Stomach (tissue), 9 donors: ENCODE results near the gene GTSE1. TPM values are rescaled to one million over a fixed set of nuclear protein-coding genes. Genes with fewer than 3 reads are reported as not detected.

Experiments
- DNase-seq, 2 donors: peaks; one replicate each; pipeline versions ENCODE4 v3.0.0 to v3.0.0-alpha.2; 2013 to 2019
- H3K27ac ChIP-seq, 5 donors: fragments of 200-600 bp in 4 of 5; sonication (generic) in 4 of 5; one replicate each; pipeline ENCODE4 v1.5.1; 2013 to 2019; ENCODE audit warnings: mild to moderate bottlenecking in 1 of 5, moderate library complexity in 1 of 5
- H3K27me3 ChIP-seq, 3 donors: fragments of 200-600 bp; sonication (generic); one replicate each; pipeline ENCODE4 v1.5.1; 2017 to 2019; ENCODE audit warnings: mixed run types in 1 of 3
- H3K36me3 ChIP-seq, 4 donors: fragments of 200-600 bp; sonication (generic); 1 replicate in 3 of 4; 2 replicates in 1 of 4; pipeline ENCODE4 v1.5.1; 2016 to 2019
- H3K4me1 ChIP-seq, 4 donors: fragments of 200-600 bp; sonication (generic); one replicate each; pipeline ENCODE4 v1.5.1; 2016 to 2019
- H3K4me3 ChIP-seq, 4 donors: fragments of 200-600 bp; sonication (generic) in 3 of 4; one replicate each; pipeline ENCODE4 v1.5.1; 2016 to 2019; ENCODE audit warnings: mild to moderate bottlenecking in 1 of 4
- H3K9me3 ChIP-seq, 4 donors: fragments of 200-600 bp; sonication (generic); one replicate each; pipeline ENCODE4 v1.5.1; 2016 to 2019
- EP300 ChIP-seq: sonication (generic); formaldehyde crosslinking; IDR thresholded peaks from one replicate; pipeline ENCODE4 v1.6.1; 2017; ENCODE audit warnings: antibody characterized with exemption
- POLR2A ChIP-seq, 4 donors: fragments of 450-650 bp; IDR thresholded peaks; one replicate each; pipeline ENCODE4 v1.6.1; 2016; ENCODE audit warnings: antibody characterized with exemption in 4 of 4, control low read depth in 2 of 4, mild to moderate bottlenecking in 1 of 4, moderate library complexity in 1 of 4
- POLR2AphosphoS5 ChIP-seq, 3 donors: sonication (generic); formaldehyde crosslinking; IDR thresholded peaks; one replicate each; pipeline ENCODE4 v1.6.1; 2016; ENCODE audit warnings: antibody characterized with exemption in 3 of 3
- WGBS, 5 donors: extraction: QIAGEN DNeasy Blood & Tissue Kit in 3 of 5; methylation state at CpG; one replicate each; pipeline versions ENCODE4 v1.1.5 to v1.1.7; 2013 to 2018; 5-methylcytosine and 5-hydroxymethylcytosine counted together
- intact Hi-C: fragments of 100-400 bp; cut with DNase I; formaldehyde crosslinking; loops from one replicate; pipeline ENCODE4 v1.15.1; 2023; ENCODE audit warnings: low total_unique reads
- polyA plus RNA-seq, 3 donors: library from polyadenylated mRNA; stranded (reverse); fragments of 200-250 nt; gene quantifications; one replicate each; pipeline ENCODE4 v1.2.3, GENCODE V29; 2013
- total RNA-seq, 5 donors: library from RNA; depleted of rRNA; stranded (reverse); fragments of >200 nt; gene quantifications; one replicate each; pipeline versions ENCODE4 v1.1.0 to v1.2.3, GENCODE V29; 2014 to 2016
- TF ChIP-seq, protein P1 (sequence below), 7 experiments: fragments of 450-650 bp in 4 of 7; fragments of 200-600 bp in 3 of 7; sonication (generic) in 3 of 7; IDR thresholded peaks; one replicate each; pipeline ENCODE4 v1.5.1; 2016 to 2019; ENCODE audit warnings: antibody characterized with exemption in 7 of 7, control low read depth in 2 of 7, mild to moderate bottlenecking in 1 of 7
- donor health status: healthy with polysubstance abuse.
- donor health status: Bipolar disorder and iron deficiency.
- donor health status: healthy.

The GTSE1 gene
- total and polyA plus RNA-seq, 8 donors = 1.1 to 64.0 (median 4.2) TPM

DNA sequence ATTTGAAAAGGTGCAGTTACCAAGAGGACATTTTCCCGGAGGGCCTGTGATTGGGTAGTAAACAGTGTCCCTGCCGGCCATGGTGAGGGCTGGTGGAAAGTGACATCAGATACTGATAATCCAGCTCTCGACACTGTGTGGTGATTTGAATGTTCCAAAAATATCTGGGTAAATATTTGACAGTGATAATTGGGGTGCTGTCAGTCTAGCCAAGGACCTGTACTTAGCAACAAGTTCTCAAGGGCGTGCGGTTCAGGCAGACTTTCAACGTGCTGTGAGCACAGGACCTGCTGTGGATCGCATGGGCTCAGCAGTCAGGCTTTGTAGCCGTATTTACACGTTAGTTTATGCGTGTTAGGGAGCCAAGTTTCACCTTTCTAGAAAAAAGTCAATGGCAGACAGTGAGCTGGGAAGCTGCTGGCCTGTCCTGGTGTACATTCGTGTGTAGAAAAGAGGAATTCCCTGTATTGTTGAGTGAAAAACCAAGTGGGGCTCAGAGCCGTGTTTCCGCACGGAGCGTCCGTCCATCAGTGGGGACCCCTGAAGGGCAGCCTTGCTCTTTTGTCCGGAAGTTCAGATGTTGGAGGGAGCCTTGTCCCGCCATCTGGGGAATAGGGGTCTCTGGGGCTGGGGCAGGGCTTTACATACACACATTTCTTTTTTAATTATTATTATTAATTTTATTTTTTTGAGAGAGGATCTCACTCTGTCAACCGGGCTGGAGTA is 50.2 kb downstream of the GTSE1 start:
- H3K27ac ChIP-seq = peak overlapping the region in 4 of 5 donors; percentile 4 to 58 (median 46)
- TF ChIP-seq POLR2AphosphoS5 (IDR thresholded peaks at IDR 0.05) = no peak
- TF ChIP-seq EP300 = no peak
- TF ChIP-seq, protein P1, sequence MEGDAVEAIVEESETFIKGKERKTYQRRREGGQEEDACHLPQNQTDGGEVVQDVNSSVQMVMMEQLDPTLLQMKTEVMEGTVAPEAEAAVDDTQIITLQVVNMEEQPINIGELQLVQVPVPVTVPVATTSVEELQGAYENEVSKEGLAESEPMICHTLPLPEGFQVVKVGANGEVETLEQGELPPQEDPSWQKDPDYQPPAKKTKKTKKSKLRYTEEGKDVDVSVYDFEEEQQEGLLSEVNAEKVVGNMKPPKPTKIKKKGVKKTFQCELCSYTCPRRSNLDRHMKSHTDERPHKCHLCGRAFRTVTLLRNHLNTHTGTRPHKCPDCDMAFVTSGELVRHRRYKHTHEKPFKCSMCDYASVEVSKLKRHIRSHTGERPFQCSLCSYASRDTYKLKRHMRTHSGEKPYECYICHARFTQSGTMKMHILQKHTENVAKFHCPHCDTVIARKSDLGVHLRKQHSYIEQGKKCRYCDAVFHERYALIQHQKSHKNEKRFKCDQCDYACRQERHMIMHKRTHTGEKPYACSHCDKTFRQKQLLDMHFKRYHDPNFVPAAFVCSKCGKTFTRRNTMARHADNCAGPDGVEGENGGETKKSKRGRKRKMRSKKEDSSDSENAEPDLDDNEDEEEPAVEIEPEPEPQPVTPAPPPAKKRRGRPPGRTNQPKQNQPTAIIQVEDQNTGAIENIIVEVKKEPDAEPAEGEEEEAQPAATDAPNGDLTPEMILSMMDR (IDR thresholded peaks at IDR 0.05) = no peak
- TF ChIP-seq POLR2A (IDR thresholded peaks at IDR 0.05) = no peak

DNA sequence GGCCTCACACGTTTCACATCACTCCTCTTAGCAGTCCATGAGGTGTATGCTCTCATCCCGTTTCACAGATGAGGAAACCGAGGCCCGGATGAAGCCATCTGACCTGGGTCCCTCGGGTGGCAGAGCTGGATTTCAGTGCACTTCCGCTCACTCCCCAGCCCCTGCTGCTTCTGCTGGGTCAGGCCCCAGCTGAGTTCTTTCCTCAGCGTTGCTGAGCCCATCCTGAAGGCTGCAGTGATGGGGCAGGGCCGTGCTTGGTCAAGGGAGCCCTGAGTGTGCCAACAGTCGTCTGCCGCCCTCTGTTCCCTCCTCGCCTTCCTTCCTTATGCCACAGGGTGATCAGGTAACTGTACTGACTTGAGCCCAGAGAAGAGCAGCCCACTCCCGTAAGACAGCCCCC is 51.0 kb downstream of the GTSE1 start:
- Histone ChIP-seq H3K27ac (no peak overlapping the region), H3K27me3 (no peaks in the 10 kb centered on the region), H3K4me3 (no peak overlapping the region), H3K9me3 (no peaks in the 10 kb centered on the region), H3K4me1 (peaks cover 0 to 5% (median 2%) of the 10 kb centered on the region in 4 donors), H3K36me3 (peaks cover 87 to 100% (median 100%) of the 10 kb centered on the region in 4 donors)
- no peak for TF ChIP-seq EP300
- TF ChIP-seq POLR2A (IDR thresholded peaks at IDR 0.05) = no peak
- TF ChIP-seq, protein P1 (IDR thresholded peaks at IDR 0.05) = no peak
- TF ChIP-seq POLR2AphosphoS5 (IDR thresholded peaks at IDR 0.05) = no peak
- DNase-seq = no peak
- intact Hi-C loops = no loop called here
- WGBS, 5 donors = 82 to 95% (median 90%) methylated on average over 9 to 12 of the region's 12 CpGs

More for the DNA sequence above, 50.2 kb downstream of the GTSE1 start:
- Histone ChIP-seq H3K4me3 (no peak overlapping the region), H3K9me3 (no peaks in the 10 kb centered on the region), H3K4me1 (peaks cover 0 to 5% (median 0%) of the 10 kb centered on the region in 4 donors), H3K27me3 (no peaks in the 10 kb centered on the region), H3K36me3 (peaks cover 87 to 100% (median 100%) of the 10 kb centered on the region in 4 donors)
- peak in 1 of 2 donors; percentile 64 for DNase-seq
- intact Hi-C loops = no loop called here
- 63 to 83% (median 75%) methylated on average over 19 of the region's 19 CpGs for WGBS, 5 donors

DNA sequence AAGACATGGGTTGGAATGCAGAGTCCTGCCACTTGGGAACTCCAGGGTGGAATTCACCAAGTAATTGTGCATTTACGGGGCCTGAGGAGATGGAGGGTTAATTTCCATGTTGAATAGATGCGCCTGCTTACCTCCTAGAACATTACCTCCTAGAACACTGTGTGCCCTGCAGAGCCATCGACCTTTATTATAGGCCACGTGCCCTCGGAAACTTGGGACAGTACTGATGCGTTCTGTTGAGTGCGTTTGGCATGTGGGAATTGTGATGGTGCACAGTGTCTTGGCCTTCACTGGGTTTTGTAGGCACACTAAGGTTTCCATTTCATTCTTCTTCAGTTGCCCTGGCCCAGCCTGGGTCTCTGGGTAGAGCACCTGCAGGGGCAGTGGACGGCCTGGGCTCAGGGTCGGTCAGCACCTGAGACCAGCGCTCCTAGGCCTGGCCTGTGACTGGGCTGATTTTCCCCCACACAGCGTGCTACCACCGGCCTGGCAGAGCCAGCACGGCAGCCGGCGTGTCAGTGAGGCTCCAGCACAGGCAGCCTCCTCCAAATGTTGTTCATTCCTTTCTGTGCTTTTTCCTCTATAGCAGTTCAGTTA is 51.5 kb downstream of the GTSE1 start:
- TF ChIP-seq EP300 (no peak), POLR2AphosphoS5 (IDR thresholded peaks at IDR 0.05) (no peak), POLR2A (IDR thresholded peaks at IDR 0.05) (no peak)
- TF ChIP-seq, protein P1 (IDR thresholded peaks at IDR 0.05) = no peak
- Histone ChIP-seq H3K27ac (no peak overlapping the region), H3K9me3 (no peaks in the 10 kb centered on the region), H3K4me1 (peaks cover 0 to 8% (median 6%) of the 10 kb centered on the region in 4 donors), H3K27me3 (no peaks in the 10 kb centered on the region), H3K36me3 (peaks cover 88 to 100% (median 100%) of the 10 kb centered on the region in 4 donors), H3K4me3 (no peak overlapping the region)
- WGBS, 5 donors = 92 to 98% (median 94%) methylated on average over 14 to 15 of the region's 15 CpGs
- no peak for DNase-seq
- intact Hi-C loops = no loop called here

DNA sequence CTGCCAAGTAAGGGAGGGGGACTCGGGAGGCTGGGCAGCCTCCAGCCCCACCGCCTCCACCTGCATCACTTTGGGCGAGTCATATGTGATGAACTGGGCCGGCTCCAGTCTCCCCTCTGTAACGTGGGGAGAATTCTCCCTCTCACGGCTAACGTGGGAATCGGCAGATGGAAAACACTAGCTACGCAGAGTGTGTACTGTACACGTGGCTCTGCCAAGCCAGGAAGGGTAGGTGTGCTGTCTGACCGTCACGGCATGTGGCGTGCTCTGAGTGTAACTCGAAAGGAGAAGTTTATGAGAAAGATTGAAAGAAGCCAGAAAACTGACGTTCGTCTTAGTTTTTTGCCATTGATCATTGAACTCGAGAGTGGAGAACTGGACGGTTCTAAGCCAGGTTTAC is 52.6 kb downstream of the GTSE1 start:
- Histone ChIP-seq H3K27ac (no peak overlapping the region), H3K9me3 (no peaks in the 10 kb centered on the region), H3K36me3 (peaks cover 93 to 100% (median 100%) of the 10 kb centered on the region in 4 donors), H3K27me3 (no peaks in the 10 kb centered on the region), H3K4me1 (peaks cover 0 to 14% (median 9%) of the 10 kb centered on the region in 4 donors), H3K4me3 (no peak overlapping the region)
- DNase-seq = no peak
- WGBS, 5 donors = 81 to 90% (median 86%) methylated on average over 18 of the region's 18 CpGs
- no peak for TF ChIP-seq POLR2AphosphoS5 (IDR thresholded peaks at IDR 0.05)
- TF ChIP-seq POLR2A (IDR thresholded peaks at IDR 0.05) = no peak
- TF ChIP-seq, protein P1 (IDR thresholded peaks at IDR 0.05) = no peak
- TF ChIP-seq EP300 = no peak
- intact Hi-C loops = no loop called here
